ENCODE results near the gene CFL1. TPM values are rescaled to one million over a fixed set of nuclear protein-coding genes. Genes with fewer than 3 reads are reported as not detected.
A peak's percentile ranks its signal among the peaks of the same experiment; 100 is the strongest.

CFL1 gene
- total and polyA plus RNA-seq, 10 of the 15 experiments (the other 5 are each of a cell fraction or from before 2014, with no cell fraction given): 164 to 2,994 (median 1,500) TPM

GRCh38 chr11:65860278-65861164 lies 2.5 kb upstream of the CFL1 start, which contains the start of gene MUS81 (continued):
- TF ChIP-seq ZBTB4 (CRISPR knock-in tag; IDR thresholded peaks at IDR 0.05) (no peak), REST (IDR thresholded peaks at IDR 0.05; ENCODE audit: low read depth, low read length) (0 out of 2 replicates have a peak, but pooled peaks have one; percentile 38), MYC (IDR thresholded peaks at IDR 0.05; ENCODE audit: insufficient read depth, insufficient read length, insufficient replicate concordance, low read length, severe bottlenecking) (peak; percentile 31), EED (IDR thresholded peaks at IDR 0.05; ENCODE audit: low read depth) (peak; percentile 68; the same call in 1 of the 2 replicates), KLF5 (IDR thresholded peaks at IDR 0.05; ENCODE audit: partially characterized antibody) (peak; percentile 19), ASH2L (IDR thresholded peaks at IDR 0.05; ENCODE audit: borderline replicate concordance, low read depth) (no peak), SREBF1 (IDR thresholded peaks at IDR 0.05; ENCODE audit: low read length) (no peak), EZH2 (IDR thresholded peaks at IDR 0.05; ENCODE audit: borderline replicate concordance, control insufficient read depth, low read depth, low read length) (no peak), STAT1 (conservative IDR thresholded peaks at IDR 0.05) (0 out of 2 replicates have a peak, but pooled peaks have one; percentile 17), SUZ12 (IDR thresholded peaks at IDR 0.05; ENCODE audit: unreplicated experiment) (no peak), NFXL1 (IDR thresholded peaks at IDR 0.05; ENCODE audit: borderline replicate concordance) (no peak), IRF3 (IDR thresholded peaks at IDR 0.05) (no peak), JUND (IDR thresholded peaks at IDR 0.05; ENCODE audit: low read depth, low read length) (no peak), MEF2A (IDR thresholded peaks at IDR 0.05; ENCODE audit: insufficient read depth, low read depth, low read length) (0 out of 2 replicates have a peak, but pooled peaks have one; percentile 64)
- TF ChIP-seq, protein P1, sequence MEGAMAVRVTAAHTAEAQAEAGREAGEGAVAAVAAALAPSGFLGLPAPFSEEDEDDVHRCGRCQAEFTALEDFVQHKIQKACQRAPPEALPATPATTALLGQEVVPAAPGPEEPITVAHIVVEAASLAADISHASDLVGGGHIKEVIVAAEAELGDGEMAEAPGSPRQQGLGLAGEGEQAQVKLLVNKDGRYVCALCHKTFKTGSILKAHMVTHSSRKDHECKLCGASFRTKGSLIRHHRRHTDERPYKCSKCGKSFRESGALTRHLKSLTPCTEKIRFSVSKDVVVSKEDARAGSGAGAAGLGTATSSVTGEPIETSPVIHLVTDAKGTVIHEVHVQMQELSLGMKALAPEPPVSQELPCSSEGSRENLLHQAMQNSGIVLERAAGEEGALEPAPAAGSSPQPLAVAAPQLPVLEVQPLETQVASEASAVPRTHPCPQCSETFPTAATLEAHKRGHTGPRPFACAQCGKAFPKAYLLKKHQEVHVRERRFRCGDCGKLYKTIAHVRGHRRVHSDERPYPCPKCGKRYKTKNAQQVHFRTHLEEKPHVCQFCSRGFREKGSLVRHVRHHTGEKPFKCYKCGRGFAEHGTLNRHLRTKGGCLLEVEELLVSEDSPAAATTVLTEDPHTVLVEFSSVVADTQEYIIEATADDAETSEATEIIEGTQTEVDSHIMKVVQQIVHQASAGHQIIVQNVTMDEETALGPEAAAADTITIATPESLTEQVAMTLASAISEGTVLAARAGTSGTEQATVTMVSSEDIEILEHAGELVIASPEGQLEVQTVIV (IDR thresholded peaks at IDR 0.05; ENCODE audit: borderline replicate concordance, partially characterized antibody): no peak
- TF ChIP-seq, protein P2, sequence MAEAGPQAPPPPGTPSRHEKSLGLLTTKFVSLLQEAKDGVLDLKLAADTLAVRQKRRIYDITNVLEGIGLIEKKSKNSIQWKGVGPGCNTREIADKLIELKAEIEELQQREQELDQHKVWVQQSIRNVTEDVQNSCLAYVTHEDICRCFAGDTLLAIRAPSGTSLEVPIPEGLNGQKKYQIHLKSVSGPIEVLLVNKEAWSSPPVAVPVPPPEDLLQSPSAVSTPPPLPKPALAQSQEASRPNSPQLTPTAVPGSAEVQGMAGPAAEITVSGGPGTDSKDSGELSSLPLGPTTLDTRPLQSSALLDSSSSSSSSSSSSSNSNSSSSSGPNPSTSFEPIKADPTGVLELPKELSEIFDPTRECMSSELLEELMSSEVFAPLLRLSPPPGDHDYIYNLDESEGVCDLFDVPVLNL (IDR thresholded peaks at IDR 0.05; ENCODE audit: low read depth, low read length): no peak

Data from GM12878 (cell line).